Stimulated activated CD4-positive, alpha-beta T cell treated with anti-CD3 and anti-CD28 coated beads, Interleukin-2, amount 100 ng/mL, for 4 hours (primary cell): ENCODE results near the gene POLN.

Experiments
- DNase-seq: peaks from one replicate; pipeline ENCODE4 v3.0.0-alpha.2; 2020; ENCODE audit warnings: low read depth

The POLN gene

DNA sequence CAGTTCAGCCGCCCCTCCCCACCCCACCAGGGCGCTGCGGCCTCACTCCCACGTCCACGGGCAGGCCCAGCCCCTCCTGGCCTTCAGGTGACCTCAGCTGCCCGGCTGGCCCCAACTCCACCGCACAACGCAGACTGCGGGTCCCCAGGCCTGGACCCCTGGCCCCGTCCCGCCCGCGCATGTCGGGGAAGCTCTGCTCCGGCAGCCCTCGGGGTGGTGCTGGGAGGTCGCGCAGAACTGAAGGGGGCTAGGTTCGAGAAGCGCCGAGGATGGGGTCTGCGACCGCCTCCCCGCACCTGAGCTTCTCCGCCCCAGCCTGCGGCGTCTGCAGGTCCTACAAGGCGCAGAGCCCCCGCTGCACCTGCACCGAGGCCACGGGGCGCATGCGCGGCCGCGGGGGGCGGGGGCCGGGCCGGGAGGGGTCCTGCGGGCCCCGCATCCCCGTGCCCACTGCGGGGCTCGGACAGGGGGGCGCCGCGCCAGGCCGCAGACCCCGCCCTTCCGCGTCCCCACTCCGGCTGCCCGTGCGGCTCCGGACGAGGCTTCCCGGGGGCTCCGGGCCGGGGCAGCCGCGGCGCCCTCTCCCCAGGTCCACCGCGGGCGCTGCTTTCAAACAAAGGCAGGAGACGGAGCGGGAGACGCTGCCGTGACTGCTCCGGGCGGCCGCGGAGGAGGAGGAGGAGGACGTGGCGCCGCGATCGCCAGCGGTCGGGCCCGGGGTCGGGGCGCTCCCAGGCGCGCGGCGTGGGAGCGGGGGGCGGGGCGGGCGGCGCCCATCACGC, 183.5 kb downstream of the POLN start:
- no peak for DNase-seq

DNA sequence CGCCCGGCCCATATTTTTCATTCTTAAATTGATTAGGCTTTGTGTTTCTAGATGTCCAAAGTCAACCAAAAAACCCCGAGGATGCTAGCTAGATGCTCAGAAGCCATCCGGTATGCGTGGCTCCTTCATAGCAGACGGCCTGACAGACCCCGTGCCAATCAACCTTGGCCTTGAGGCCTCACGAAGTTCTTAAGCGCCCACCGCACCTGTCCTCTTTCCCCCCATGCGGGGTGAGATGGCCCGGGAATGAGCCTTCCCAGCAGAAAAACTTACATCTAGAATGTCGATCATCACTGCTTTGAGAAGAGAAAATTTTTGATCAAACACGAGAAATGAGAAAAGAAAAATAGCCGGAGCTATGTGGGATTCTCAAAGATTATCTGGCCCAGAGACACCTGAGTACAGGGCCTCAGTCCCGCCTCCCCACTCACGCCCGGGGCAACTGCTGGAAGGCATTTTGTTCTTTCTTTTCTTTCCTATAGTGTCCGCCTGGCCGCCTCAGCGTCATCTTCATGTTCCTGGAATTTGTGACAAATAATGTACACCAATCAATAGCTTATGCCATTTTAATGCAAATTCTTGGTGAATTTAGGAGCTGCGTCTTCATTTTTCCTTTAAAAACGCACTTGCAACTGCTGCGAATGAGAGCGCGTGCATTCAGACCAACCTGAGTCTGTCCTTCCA, 184.4 kb downstream of the POLN start:
- DNase-seq, result no peak

DNA sequence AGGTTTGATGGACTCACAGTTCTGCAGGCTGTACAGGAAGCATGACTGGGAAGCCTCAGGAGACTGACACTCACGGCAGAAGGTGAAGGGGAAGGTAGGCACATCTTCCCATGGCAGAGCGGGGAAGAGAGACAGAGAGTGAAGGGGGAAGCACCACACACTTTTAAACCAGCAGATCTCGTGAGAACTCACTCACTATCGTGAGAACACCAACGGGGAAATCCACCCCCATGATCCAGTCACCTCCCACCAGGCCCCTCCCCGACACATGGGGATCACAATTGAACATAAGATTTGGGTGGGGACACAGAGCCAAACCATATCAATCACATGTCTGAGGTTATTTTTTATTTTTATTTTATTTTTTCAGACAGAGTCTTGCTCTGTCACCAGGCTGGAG, 187.7 kb downstream of the POLN start:
- no peak for DNase-seq

DNA sequence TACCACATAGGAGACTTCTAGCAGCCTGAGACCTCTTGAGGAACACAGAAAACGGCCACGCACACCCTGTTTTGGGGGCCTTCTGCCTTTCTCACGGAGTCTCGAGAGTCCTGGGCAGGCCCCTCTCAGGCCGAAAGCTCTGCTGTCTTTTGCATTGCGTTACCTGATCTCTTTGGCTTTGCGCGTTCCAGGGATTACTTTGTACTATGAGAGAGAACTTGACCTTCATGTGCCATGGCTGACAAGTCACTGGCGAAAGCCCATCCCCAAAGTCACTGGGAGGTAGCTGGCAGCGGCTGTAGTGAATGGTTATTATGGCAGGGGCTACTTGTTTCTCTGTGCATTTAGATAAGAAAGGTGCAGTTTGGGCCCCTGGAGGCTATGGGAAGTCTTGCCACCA, 190.8 kb downstream of the POLN start:
- DNase-seq, result no peak

DNA sequence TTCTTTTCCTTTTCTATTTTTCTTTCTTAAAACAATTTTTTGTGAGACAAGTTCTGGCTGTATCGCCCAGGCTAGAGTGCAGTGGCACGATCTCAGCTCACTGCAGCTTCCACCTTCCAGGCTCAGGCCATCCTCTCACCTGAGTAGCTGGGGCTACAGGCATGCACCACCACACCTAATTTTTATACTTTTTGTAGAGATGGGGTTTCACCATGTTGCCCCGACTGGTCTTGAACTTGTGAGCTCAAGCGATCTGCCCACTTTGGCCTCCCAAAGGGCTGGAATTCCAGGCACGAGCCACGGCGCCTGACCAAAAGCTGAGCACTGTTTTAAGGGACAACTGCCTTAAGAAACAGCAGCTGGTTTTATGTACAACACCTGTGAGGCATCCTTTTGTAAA, 192.1 kb downstream of the POLN start:
- DNase-seq, result no peak

DNA sequence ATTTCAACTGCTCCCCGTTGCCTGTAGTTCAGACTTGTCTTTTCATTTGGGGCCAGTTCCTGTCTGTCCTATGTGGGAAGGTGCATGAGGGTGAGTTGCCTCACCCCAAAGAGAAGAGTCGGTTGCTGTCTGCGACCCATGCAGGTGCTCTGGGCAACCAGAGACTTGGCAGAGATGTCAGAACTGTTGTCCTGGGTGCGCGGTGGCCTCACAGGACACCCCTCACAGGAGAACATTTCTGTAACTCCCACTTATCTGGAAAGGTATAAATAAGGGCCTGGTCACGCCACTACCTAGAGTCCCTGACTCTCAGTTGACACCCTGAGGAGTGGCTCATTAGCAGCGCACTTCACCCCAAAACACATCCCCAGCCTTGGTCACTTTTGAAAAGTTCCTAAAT, 192.5 kb downstream of the POLN start:
- DNase-seq, result no peak

DNA sequence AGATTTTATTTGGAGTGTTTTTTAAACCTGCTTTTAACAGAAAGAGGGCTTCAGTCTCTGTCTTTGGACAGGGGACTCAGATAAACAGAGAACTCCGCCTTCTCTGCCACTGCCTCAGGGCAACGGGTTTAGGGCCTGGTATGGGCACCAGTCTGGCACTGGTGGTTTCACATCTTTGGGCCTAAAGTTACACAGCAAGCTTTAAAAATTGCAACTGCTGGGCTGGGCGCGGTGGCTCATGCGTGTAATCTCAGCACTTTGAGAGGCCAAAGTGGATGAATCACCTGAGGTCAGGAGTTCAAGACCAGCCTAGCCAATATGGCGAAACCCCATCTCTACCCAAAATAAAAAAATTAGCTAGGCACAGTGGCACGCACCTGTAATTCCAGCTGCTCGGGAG, 193.1 kb downstream of the POLN start:
- no peak for DNase-seq

DNA sequence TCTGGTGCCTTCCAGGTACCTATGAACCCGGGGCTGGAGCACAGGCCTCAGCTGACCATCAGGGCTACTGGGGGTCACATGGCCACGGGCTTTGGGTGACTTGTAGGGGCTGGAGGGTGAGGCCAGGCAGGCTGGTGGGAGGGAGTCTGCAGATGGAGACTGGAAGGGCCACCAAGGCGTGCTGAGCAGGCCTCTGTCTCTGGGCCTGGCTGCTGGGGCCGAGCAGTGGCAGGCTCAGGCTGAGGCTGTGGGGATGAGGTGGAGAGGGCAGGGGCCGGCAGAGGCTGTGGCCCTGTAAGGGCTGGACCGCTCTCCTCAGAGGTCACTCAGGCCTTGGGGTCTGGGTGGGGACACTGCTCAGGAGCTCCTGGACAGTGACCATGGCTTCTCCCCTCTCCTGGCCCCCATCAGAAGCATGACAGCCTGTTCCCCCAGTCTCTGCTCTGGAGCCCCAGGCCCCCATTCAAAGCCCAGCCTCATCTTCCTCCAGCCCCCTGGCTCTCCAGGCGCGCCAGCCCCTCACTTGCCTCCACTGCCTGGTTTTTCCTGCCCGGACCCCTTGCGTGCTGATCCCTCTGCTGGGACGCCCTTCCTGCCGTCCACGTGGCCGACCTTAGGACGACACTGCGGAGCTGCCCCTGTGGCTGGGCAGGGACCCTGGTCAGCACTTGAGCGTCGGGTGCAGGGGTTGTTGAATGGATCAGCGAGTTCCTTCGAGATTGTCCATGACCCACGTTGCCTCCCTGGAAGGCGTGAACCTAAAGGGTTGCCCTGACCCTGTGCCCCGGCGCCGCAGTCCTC, 193.9 kb downstream of the POLN start:
- DNase-seq, result no peak

DNA sequence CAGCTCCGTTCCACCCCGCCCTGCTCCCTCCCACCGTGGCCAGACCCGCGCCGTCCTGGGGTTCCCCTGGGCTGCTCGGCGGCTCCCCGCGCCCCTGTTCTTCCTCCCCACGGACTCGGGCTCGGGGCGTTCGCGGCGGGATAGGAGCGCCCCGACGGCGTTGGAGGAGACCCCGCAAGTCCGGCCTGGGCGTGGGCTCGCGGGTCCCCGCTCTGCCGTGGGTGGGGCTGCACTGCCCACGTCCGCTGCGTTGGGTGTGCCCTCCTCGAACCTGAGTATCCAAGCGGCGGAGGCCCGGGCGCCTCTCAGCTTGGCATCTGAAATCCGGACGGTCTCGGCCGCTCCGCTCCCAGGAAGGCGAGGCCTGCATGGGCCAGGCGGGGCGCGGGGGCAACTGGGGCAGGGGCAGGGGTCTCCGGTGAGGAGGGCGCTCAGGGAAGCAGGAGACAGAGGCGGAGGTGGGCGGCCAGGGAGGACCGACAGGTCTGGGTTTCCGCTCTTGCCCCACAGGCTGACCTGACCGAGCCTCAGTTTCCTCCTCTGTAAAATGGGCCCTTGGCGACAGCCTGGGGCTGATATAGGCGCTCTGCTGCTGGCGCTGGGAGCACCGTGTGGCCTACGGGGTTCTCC, 194.8 kb downstream of the POLN start:
- DNase-seq, result no peak

DNA sequence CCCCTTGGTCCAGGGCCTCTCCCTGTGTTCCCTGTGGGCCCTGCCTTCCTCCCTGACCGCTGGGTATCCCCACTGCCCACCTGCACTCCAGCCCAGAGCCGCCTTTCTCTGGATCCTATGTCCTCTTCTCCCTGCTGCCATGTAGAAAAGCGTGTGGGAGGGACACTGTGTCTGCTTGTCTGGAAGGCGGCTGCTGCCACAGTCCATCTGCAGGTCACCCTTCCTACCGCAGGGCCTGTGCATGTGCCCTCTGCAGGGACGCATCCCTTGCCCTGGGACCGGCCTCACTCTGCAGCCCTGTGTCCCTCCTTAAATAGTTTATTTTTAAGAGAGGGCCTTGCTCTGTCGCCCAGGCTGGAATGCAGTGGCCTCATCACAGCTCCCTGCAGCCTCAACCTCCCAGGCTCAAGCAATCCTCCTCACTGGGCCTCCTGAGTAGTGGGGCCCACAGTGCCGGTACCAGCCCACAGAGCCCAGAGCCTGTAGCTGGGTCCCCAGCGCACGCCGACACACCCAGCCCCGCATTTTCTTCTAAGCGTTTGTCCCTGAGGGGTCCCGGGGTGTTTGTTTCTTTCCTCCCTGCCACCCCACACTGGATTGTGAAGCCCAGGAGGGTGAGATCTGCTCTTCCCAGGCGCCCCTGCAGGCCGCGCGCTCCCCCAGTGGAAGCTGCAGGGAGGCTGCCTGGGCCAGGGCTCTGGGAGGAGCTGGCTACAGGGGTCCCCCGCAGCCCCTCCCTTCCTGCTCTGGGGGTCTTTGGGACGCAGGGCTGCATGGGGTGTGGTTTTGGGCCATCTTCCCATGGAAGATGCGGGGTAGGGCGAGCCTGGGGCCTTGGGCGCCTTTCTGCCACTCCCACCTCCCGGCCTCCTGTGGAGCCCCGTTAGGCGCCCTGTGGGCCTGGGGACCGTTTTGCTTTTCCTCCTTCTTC, 195.6 kb downstream of the POLN start:
- no peak for DNase-seq

DNA sequence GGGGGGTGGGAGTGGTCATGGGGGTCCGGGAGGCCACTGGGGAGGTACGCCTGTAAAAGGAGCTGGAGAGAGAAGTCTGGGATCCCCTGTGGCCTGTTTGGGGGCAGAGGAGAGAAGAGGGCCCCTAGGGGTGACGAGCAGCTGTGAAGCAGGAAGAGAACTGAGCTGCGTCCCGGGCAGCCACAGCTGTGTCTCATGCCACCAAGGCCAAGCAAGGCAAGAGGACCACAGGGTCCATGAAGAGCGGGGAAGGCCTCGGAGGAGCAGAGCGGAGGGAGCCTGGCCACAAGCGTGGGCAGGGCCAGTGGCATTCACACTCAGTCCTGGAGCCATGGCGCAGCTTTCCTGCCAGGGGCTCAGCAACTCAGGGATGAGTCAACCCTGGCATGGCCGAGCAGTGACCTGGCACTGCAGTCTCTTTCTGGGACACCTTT, 196.4 kb downstream of the POLN start:
- no peak for DNase-seq

DNA sequence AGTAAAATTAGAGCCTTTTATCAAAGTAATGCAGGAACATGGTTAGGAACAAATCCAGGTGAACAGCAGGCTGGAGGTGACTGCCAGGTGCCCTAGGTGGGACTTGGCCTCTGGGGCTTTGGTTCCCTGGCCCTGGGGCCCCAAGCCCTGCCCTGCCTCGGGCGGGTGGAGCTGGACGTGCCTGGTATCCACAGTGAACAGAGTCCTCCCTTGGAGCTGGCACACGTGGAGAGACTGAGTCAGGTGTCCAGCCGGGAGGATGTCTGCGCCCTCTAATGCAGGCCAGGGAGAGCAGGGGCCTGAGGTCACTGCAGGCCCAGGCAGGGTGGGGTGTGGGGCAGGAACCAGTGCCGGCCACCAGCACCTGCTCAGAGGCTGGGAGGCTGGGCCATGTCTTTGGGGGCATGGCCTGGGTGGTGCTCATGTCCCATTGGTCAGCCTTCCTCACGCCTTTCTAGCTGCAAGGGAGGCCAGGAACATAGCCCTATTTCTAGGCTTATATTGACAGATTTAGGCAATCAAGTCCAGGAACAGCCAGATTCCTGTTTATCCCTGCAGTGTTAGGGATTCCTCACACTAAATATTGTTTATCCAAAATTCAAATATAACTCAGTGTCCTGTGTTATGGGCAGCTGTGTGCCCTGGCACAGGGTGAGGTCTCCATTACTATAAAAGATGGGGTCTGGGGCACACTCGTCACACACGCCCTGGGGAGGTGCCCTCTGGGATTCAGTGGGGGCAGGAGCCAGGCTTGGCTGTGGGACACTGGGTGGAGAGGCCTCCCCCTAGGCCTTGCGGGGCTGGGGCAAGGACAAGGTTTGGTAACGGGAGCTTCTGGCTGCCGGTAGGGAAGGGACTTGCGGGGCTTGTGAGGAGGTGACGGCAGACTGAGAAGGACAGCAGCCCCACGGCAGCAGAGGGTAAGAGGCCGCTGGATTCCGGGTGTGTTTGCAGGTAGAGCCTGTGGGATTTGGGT, 197.1 kb downstream of the POLN start:
- no peak for DNase-seq

DNA sequence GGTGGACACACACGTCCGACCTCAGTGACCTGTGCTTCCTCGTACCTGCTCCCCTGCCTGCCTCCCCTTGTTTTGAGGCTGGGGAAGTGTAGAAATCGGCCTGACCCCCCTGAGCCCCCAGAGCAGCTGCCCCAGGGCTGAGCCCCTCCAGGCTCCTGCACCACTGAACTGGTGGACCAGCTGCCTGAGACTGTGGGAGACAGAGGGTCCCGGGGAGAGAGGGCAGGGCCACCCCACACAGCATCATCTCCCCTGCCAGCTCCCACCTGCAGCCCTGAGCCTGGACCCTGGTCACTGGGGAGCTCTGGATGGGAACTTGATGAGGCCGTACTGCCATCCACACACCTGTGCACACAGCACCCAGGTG, 197.8 kb downstream of the POLN start:
- no peak for DNase-seq

DNA sequence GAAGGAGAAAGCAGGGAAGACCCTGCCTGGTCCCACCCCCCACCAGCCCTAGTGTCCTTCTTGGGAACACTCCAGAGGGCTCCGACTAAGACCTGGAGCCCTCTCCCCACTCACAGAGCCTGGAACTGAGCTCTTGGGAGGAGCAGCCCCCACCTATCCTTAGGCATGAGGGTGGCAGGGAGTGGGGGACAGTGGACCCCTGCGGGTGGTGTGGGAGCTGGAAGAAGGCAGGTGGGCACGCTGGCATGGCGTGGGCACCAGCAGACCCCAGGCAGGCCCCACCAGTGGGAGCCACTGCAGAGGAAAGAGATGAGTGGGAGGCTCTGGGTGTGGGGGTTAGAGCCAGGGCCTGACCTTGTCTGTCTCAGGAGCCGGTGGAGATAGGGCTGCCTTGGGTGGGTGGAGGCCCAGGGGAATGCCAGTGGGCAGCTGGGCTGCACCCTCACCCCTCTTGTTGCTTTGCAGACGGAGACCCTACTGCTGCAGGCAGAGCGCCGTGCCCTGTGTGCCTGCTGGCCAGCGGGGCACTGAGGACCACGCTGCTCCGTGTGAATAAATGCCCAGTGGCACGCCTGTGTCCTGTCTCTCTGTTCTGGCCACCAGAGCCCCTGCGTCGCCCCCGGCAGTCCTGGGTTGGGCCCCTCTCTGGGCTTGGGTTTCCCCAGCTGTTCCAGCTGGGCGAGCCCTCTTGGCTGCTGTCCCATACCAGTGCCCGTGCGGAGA, 198.4 kb downstream of the POLN start:
- DNase-seq, result no peak

DNA sequence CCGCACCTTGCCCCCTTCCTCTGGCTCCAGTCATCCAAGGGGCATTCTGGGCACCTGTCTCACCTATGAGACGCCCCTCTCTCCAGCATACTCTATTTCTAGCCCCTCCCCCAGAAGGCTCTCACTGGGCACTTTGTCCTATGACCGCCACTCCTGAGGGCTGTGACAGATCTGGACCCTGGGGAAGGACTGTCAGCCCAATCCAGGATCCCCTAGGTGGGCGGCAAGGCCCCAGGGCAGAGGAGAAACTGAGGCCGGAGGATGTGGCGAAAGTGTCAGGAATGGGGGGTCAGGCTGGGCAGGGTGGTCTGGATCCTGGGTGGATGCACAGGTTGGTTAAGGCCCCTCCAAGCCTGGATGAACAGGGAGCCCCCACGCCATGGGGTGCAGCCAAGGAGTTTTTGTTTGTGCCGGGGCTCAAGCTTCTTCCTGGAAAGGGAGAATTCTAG, 198.9 kb downstream of the POLN start:
- DNase-seq, result no peak

DNA sequence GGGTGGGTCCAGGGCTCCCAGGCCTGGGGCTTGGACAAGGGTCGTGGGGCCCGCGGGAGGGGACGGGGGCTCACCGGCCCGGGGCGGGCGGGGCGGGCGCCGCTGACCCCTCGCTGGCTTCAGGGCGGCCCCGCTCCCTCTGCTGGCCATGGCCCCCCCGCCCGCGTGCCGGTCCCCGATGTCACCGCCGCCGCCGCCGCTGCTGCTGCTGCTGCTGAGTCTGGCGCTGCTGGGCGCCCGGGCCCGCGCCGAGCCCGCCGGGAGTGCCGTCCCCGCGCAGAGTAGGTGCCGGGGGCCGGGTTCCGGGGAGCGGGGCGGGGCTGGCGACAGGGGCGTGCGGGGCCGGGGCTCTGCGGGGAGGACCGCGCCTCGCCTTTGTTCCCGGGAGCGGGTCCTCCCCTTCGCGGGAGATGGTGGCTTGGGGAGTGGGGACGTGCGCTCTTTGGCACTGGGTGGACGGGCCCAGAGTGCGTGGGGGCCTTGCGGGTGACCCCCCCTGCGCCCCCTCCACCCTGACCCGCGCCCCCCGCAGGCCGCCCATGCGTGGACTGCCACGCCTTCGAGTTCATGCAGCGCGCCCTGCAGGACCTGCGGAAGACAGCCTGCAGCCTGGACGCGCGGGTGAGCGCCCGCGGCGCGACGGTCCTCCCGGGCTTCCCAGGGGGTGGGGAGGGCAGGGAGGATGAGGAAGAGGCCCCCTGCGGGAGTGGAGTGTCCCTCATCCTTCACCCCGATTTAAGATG, 199.5 kb downstream of the POLN start:
- peak; percentile 24 for DNase-seq

DNA sequence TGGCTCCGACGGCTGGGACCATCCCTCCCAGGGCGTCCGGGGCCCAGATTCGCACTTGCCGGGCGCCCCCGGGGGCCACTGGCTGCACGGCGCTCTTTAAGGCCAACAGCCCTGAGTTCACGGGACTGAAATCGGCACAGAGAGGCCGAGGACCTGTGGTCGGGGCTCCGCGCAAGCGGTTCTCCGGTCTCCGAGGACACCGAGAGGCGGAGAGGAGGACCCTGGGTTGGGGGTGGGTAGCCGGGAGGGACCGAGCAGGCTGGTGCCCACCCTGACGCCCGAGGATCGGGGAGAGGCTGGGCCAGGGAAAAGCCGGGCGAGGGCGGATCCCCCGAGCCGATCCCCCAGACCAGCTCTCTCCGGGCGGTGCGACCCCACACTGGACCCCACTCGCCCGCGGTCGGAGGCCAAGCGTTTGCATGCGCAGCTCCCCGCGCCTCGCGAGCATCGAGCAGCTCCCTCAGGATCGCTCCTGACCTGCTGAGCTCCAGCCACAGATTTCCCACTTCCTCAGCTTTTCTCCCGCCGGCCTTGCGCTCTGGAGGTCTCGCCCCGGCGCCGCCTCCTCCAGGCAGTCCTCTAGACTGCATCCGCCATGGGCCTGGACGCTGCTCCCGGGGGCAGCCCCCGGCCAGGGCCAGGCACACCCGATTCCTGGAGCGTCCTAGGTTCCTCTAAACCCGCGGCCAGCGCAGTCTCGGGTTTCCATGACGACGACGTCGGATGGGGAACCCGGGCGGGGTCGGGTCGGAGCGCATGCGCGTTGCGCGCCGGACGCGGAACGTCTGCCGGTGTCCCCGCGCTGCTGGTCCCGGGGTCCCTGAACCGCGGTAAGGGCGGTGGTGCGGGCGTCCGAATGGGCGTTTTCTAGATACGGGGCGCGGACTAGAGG, 200.4 kb downstream of the POLN start:
- DNase-seq, result peak; percentile 84
